Measurements from ENCODE around the gene PERM1.

PERM1 gene

GRCh38 chr1:931380-932172 is 50.3 kb downstream of the PERM1 start:
- TF ChIP-seq CTCF (IDR thresholded peaks at IDR 0.05; ENCODE audit: extremely low read depth, insufficient read depth, missing control alignments), result no peak
- no peak for DNase-seq (ENCODE audit: low spot score)
- in situ Hi-C loops (cut with MboI; ENCODE audit: low pct_unique_long_range_greater_than_20kb, low sequenced_read_pairs, unreplicated experiment), result no loop called here

- no peak for TF ChIP-seq CTCF (IDR thresholded peaks at IDR 0.05; ENCODE audit: extremely low read depth, insufficient read depth, missing control alignments)
- DNase-seq (ENCODE audit: low spot score), result no peak
- in situ Hi-C loops (cut with MboI; ENCODE audit: low pct_unique_long_range_greater_than_20kb, low sequenced_read_pairs, unreplicated experiment), result no loop called here
Observed at GRCh38 chr1:930633-931138, 51.2 kb downstream of the PERM1 start.

GRCh38 chr1:929712-930632 is 51.9 kb downstream of the PERM1 start:
- no peak for DNase-seq (ENCODE audit: low spot score)
- in situ Hi-C loops (cut with MboI; ENCODE audit: low pct_unique_long_range_greater_than_20kb, low sequenced_read_pairs, unreplicated experiment), result no loop called here
- no peak for TF ChIP-seq CTCF (IDR thresholded peaks at IDR 0.05; ENCODE audit: extremely low read depth, insufficient read depth, missing control alignments)

- TF ChIP-seq CTCF (IDR thresholded peaks at IDR 0.05; ENCODE audit: extremely low read depth, insufficient read depth, missing control alignments), result no peak
- in situ Hi-C loops (cut with MboI; ENCODE audit: low pct_unique_long_range_greater_than_20kb, low sequenced_read_pairs, unreplicated experiment), result no loop called here
- no peak for DNase-seq (ENCODE audit: low spot score)
Observed at GRCh38 chr1:928825-929661, 52.9 kb downstream of the PERM1 start.

- TF ChIP-seq CTCF (IDR thresholded peaks at IDR 0.05; ENCODE audit: extremely low read depth, insufficient read depth, missing control alignments), result no peak
- no peak for DNase-seq (ENCODE audit: low spot score)
- in situ Hi-C loops (cut with MboI; ENCODE audit: low pct_unique_long_range_greater_than_20kb, low sequenced_read_pairs, unreplicated experiment), result no loop called here
Observed at GRCh38 chr1:927748-928147, 54.1 kb downstream of the PERM1 start.

GRCh38 chr1:927234-927633 is 54.7 kb downstream of the PERM1 start:
- TF ChIP-seq CTCF (IDR thresholded peaks at IDR 0.05; ENCODE audit: extremely low read depth, insufficient read depth, missing control alignments), result no peak
- no peak for DNase-seq (ENCODE audit: low spot score)
- in situ Hi-C loops (cut with MboI; ENCODE audit: low pct_unique_long_range_greater_than_20kb, low sequenced_read_pairs, unreplicated experiment), result no loop called here

All from GM13977 (cell line).